GM23338 (cell line): ENCODE results near the gene SLC8B1.

Experiments
- CREB1 ChIP-seq: fragments of 250-450 bp; sonication (Bioruptor Pico); IDR thresholded peaks from 2 replicates; pipeline ENCODE4 v1.5.0; 2020; ENCODE audit warnings: low read depth, mild to moderate bottlenecking, moderate library complexity
- CTCF ChIP-seq, 2 experiments: fragments of 200-600 bp in 1 of 2; sonication (generic) in 1 of 2; conservative IDR thresholded peaks; 2 replicates each; pipeline versions ENCODE4 v1.5.1 to v1.6.1; 2016 to 2017; ENCODE audit warnings: antibody characterized with exemption in 2 of 2, low read depth in 2 of 2, mild to moderate bottlenecking in 2 of 2, moderate library complexity in 1 of 2
- ETS1 ChIP-seq: IDR thresholded peaks from 2 replicates; pipeline ENCODE4 v1.6.1; 2016; ENCODE audit warnings: antibody characterized with exemption
- EZH2 ChIP-seq: fragments of 200-600 bp; sonication (generic); IDR thresholded peaks from one replicate; pipeline ENCODE4 v1.8.0; 2017; ENCODE audit warnings: antibody characterized with exemption, mild to moderate bottlenecking, low read depth; ENCODE audit not compliant: unreplicated experiment
- EZH2phosphoT487 ChIP-seq: fragments of 200-600 bp; sonication (generic); IDR thresholded peaks from one replicate; pipeline ENCODE4 v1.8.1; 2018; ENCODE audit warnings: antibody characterized with exemption; ENCODE audit not compliant: unreplicated experiment
- JUNB ChIP-seq: IDR thresholded peaks from one replicate; pipeline ENCODE4 v1.6.1; 2016; ENCODE audit warnings: antibody characterized with exemption; ENCODE audit not compliant: unreplicated experiment
- POLR2AphosphoS5 ChIP-seq: IDR thresholded peaks from 2 replicates; pipeline ENCODE4 v1.6.1; 2016; ENCODE audit warnings: antibody characterized with exemption, low read depth
- REST ChIP-seq: IDR thresholded peaks from one replicate; pipeline ENCODE4 v1.6.1; 2018; ENCODE audit warnings: antibody characterized with exemption; ENCODE audit not compliant: unreplicated experiment
- STAT1 ChIP-seq: IDR thresholded peaks from one replicate; pipeline ENCODE4 v1.6.1; 2016; ENCODE audit warnings: antibody characterized with exemption; ENCODE audit not compliant: unreplicated experiment
- ZNF114 ChIP-seq: fragments of 250-450 bp; sonication (Bioruptor Pico); IDR thresholded peaks from 2 replicates; pipeline ENCODE4 v1.5.0; 2020; ENCODE audit warnings: mild to moderate bottlenecking, moderate library complexity

GRCh38 chr12:113325916-113326315 is 9.0 kb downstream of the SLC8B1 start:
- no peak for TF ChIP-seq CTCF (conservative IDR thresholded peaks at IDR 0.05; ENCODE audit: low read depth in 2 of 2)
- no peak for TF ChIP-seq EZH2
- no peak for TF ChIP-seq ZNF114 (CRISPR knock-in tag)
- no peak for TF ChIP-seq JUNB
- TF ChIP-seq POLR2AphosphoS5: no peak
- no peak for TF ChIP-seq STAT1
- no peak for TF ChIP-seq EZH2phosphoT487
- TF ChIP-seq REST: no peak
- no peak for TF ChIP-seq CREB1
- TF ChIP-seq ETS1: no peak
